Measurements from ENCODE around the gene CFHR3.
"Not testable (repeated sequence)": the region's sequence is repeated elsewhere in the genome, so short reads cannot be mapped to it uniquely, and the experiment has no call there.

CFHR3 gene

GRCh38 chr1:196774603-196775002 is at the start of gene CFHR3:
TSS of gene CFHR3 (plus strand) at chr1:196774840. CDS start at chr1:196774887, 47 bp downstream.
- no peak for TF ChIP-seq GATA2 (IDR thresholded peaks at IDR 0.05; ENCODE audit: low read depth, low read length)
- TF ChIP-seq GATA3 (IDR thresholded peaks at IDR 0.05; ENCODE audit: low read depth, low read length), result no peak

GRCh38 chr1:196732526-196732925 is 42.1 kb upstream of the CFHR3 start:
- no peak for TF ChIP-seq GATA2 (IDR thresholded peaks at IDR 0.05; ENCODE audit: low read depth, low read length)
- TF ChIP-seq GATA3 (IDR thresholded peaks at IDR 0.05; ENCODE audit: low read depth, low read length), result no peak

- TF ChIP-seq GATA2 (IDR thresholded peaks at IDR 0.05; ENCODE audit: low read depth, low read length) (no peak), GATA3 (IDR thresholded peaks at IDR 0.05; ENCODE audit: low read depth, low read length) (no peak)
Measured at GRCh38 chr1:196733091-196733970, 41.3 kb upstream of the CFHR3 start.

GRCh38 chr1:196734006-196734405 is 40.6 kb upstream of the CFHR3 start:
- TF ChIP-seq GATA3 (IDR thresholded peaks at IDR 0.05; ENCODE audit: low read depth, low read length) (no peak), GATA2 (IDR thresholded peaks at IDR 0.05; ENCODE audit: low read depth, low read length) (no peak)

GRCh38 chr1:196734460-196734859 is 40.2 kb upstream of the CFHR3 start:
- no peak for TF ChIP-seq GATA3 (IDR thresholded peaks at IDR 0.05; ENCODE audit: low read depth, low read length)
- TF ChIP-seq GATA2 (IDR thresholded peaks at IDR 0.05; ENCODE audit: low read depth, low read length), result no peak

- TF ChIP-seq GATA3 (IDR thresholded peaks at IDR 0.05; ENCODE audit: low read depth, low read length) (no peak), GATA2 (IDR thresholded peaks at IDR 0.05; ENCODE audit: low read depth, low read length) (no peak)
Measured at GRCh38 chr1:196738730-196739129, 35.9 kb upstream of the CFHR3 start.

GRCh38 chr1:196773713-196774112 is 927 bp upstream of the CFHR3 start:
- TF ChIP-seq GATA3 (IDR thresholded peaks at IDR 0.05; ENCODE audit: low read depth, low read length) (no peak), GATA2 (IDR thresholded peaks at IDR 0.05; ENCODE audit: low read depth, low read length) (no peak)

GRCh38 chr1:196774175-196774574 is 465 bp upstream of the CFHR3 start:
- no peak for TF ChIP-seq GATA2 (IDR thresholded peaks at IDR 0.05; ENCODE audit: low read depth, low read length)
- no peak for TF ChIP-seq GATA3 (IDR thresholded peaks at IDR 0.05; ENCODE audit: low read depth, low read length)

GRCh38 chr1:196777603-196778002 is 3.0 kb downstream of the CFHR3 start:
- TF ChIP-seq GATA3 (IDR thresholded peaks at IDR 0.05; ENCODE audit: low read depth, low read length), result no peak
- TF ChIP-seq GATA2 (IDR thresholded peaks at IDR 0.05; ENCODE audit: low read depth, low read length), result no peak

- TF ChIP-seq GATA2 (IDR thresholded peaks at IDR 0.05; ENCODE audit: low read depth, low read length), result no peak
- TF ChIP-seq GATA3 (IDR thresholded peaks at IDR 0.05; ENCODE audit: low read depth, low read length), result no peak
Measured at GRCh38 chr1:196779093-196779492, 4.5 kb downstream of the CFHR3 start.

- TF ChIP-seq GATA3 (IDR thresholded peaks at IDR 0.05; ENCODE audit: low read depth, low read length) (no peak), GATA2 (IDR thresholded peaks at IDR 0.05; ENCODE audit: low read depth, low read length) (no peak)
Measured at GRCh38 chr1:196797891-196798290, 23.3 kb downstream of the CFHR3 start.

- no peak for TF ChIP-seq GATA3 (IDR thresholded peaks at IDR 0.05; ENCODE audit: low read depth, low read length)
- TF ChIP-seq GATA2 (IDR thresholded peaks at IDR 0.05; ENCODE audit: low read depth, low read length), result no peak
Measured at GRCh38 chr1:196808529-196809235, 34.0 kb downstream of the CFHR3 start.

- TF ChIP-seq GATA3, GATA2 (IDR thresholded peaks at IDR 0.05; ENCODE audit: low read depth, low read length): not testable (repeated sequence)
Measured at GRCh38 chr1:196819531-196819930, 44.9 kb downstream of the CFHR3 start, which contains the start of gene CFHR1. TSS of gene CFHR1 (plus strand) at chr1:196819731. CDS start at chr1:196819845, 114 bp downstream.

Measured in SH-SY5Y (cell line).